ENCODE data around the gene CTIF.
A peak's percentile ranks its signal among the peaks of the same experiment; 100 is the strongest.

Gene CTIF

DNA sequence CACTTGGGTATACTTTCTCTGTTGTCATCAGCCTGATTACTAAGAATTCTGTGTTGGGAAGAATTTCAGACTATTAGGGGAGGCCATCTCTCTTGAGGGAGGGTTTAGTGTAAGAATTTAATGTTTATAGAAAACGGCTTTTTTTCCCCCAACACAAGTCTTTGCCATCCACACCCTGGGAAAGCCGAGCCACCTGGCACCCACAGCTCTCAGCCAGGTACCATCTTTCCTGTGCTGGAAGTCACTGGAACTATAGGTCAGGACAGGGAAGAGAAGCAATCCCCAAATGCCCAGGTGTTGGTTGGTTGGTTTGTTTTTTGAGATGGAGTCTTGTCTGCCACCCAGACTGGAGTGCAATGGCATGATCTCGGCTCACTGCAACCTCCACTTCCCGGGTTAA, 256.9 kb downstream of the CTIF start:
- no peak for DNase-seq

DNA sequence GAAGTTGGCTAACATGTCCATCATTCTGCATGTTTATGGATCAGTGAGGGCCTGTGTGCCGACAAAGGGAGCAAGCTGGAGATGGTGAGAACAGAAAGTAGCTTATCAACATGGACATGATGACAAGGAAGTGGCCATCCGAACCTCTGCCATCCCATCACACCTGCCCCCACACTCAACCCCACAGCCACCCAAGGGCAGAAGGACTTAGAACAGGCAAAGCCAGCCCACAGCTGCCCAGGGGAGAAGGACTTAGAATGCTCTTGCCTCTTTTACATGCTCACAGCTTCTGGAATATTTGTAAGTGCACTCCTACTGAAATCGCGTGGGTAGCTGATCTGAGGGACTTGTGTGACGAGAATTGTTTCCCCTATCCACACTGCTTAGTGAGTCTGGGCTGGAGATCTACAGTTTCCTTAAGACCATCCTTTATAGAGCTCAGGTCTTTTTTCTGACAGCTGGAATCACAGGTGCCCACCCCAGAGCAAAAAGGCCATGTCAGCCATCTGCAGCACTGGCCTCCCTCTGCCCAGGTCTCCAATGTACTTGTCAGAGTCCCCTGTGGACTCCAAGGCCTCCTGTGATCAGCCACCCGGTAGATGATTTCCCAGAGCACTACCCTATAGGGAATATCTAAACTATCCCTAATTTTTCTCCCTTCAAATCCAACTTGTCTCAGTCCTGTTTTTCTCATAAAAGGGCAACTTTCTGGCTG, 257.8 kb downstream of the CTIF start:
- no peak for DNase-seq

DNA sequence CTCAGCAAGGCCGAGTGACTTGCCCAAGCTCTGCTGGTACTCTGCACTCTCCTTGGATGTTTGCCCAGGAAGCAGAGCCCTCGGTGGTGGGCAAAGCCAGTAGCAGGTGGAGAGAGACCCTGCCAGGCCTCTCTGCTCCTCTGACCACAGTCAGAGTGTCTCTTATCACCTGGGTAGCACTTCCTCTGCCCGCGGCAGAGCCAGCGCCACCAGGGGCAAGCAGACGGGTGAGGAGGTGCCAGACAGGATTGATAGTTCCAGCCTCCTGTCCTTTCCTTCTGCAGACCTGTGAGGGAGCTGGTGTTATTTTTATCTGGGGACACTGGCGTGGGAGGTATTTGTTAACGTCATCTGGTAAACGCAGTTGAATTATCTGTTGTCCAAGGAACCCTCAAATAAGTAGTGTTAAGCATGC, 259.0 kb downstream of the CTIF start:
- DNase-seq = no peak

DNA sequence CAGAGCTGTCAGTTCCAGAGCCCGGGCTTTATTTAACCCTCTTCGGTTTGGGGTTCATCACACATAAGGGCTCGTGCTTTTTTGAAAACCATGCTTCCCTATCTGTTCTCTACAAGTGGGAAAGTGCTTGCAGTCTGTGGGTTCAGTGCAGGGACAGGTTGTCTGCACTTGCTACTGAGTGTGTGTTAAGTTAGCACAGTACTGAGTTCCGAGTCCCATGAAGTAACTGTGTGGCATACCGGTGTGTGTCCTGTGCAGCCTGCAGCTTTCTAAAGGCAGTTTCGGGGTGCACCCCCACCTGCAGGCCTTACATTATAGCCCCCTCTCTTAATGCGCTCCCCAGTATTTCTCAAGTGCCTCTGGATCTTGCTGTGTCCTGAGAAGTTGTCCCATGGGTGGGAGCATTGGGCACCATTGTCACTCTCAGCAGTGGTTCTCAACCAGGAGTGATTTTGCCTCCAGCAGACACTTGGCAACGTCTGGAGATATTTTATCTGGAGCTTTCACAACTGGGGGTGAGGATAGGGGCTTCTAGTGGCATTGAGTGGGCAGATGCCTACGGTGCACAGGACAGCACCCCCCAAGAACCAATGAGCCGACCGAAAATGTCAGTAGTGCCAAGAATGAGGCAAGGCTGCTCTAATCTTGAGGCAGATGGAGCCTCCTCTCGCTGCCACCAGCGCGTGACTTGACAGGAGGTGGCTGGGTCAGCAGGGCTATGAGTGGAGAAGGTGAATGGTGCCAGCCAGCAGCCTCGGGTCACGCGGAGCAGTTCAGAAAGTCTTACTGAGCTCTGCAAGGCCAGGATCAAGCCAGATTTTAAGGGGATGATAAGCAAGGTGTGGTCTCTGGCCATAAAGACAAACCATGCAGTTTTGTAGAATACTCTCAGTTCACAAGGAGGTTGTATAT, 259.8 kb downstream of the CTIF start:
- DNase-seq = no peak

DNA sequence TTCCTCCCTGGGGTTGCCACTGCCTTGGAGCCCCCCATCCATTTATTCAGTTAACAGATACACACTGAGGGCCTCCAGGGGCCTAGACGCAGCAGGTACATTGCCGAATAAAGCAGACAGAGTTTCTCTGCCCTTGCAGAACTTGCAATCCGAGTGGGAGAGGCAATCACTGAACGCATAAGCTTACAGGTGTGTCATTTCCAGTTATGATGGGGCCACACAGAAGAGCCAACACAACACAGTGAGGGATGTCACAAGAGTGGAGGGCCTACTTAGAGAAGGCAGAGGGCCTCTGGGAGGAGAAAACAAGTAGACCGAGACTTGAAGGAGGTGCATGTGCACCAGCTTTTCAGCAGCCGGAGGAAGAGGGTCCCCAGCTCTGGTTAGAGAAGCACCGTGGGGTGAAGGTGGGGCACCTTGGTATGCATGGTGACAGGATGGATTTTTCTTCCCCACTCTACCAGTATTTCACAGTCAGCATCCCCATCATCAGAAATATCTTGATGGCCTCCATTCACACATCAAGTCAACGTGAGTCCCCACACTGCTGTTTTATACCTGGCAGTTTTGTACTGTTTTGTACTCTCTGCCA, 261.0 kb downstream of the CTIF start:
- no peak for DNase-seq

DNA sequence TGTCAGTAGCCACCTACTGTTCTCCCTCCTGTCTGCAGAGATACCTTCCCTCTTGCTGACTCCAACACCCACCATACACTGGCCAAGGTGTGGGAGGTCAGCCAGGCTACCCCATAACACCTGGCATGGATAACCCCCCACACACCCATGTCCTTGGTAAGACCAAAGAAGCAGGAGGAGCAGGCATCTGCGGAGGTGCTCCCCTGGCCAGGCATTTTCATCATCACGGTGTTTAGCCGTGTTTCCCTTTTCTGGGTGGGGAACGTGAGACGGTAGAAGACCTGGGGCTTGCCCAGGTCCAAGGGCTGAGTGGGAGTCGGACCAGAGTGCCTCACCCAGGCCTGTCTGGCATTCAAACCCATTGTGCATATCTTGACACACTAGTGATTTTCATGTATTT, 261.6 kb downstream of the CTIF start:
- DNase-seq = no peak

DNA sequence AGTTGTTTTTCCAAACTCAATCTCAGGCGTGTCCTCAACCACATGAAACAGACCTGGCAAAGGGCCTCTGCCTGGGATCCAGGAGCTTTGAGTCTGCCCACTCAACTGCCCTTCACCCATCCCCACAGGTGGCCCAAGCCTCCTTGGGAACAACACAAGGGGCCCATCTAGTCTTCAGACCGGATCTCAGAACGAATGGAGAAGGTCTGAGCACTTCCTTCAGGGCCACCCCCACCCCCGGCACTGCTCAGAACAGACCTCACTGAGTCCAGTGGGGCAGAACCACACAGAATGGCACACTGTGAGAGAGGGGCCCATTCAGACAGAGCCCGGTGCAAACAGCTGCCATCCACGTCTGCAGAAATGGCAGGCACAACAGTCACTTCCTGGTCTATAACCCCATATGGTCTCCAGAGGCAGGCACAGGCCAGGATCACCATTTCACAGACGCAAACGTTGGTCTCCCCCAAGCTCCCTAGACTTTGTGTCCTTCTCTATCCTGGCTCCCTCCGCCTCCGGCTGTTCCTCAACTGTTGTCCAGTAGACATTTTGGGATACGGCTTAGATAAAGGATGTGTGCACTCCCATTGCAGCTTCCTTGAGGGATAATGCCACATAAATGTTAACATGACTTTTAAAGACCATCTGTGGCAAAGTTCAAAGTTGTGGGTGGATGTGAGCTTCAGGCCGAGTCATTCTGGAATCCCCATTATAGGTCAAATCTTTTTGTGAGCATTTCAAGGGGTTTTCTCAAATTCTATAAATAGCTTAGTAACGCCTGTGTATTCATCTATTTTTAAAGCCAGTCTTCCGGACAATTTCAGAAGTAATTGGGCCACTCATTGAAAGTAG, 262.3 kb downstream of the CTIF start:
- DNase-seq = no peak

DNA sequence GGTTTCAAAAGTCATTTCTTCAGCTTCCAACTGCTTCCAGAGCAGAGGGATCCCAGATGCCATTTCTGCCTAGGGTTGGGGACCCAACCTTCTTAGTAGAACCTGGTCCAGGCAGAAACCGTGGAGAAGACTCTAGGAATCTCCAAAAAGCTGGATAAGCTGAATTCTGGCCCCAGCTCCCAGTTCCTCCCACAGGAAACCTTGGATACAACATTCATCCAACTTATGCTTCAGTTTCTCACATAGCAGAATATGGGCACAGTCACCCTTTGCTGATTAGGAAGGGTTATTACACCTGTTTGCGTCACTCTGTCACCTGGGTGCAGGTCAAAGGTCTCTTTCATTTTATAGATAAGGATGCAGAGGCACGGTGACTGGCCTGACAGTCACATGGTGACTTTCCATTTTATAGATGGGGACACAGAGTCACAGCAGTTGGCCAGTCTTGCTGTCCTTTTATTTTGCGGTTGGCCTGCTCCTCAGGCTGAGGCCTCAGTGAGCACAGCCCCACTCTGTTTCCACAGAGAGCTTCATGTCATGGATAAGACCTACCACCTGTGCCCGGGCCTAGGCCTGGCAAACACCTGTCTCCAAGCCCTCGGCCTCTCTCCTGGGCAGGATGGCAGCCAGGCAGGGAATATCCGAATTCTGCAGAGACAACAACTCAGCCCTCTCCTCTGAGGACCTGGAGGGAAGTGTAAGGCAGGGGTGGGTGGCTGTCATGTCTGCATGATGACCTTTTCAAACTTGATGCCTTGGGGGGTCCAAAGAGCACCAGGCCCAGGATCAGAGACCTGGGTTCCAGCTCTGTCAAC, 263.1 kb downstream of the CTIF start:
- no peak for DNase-seq

DNA sequence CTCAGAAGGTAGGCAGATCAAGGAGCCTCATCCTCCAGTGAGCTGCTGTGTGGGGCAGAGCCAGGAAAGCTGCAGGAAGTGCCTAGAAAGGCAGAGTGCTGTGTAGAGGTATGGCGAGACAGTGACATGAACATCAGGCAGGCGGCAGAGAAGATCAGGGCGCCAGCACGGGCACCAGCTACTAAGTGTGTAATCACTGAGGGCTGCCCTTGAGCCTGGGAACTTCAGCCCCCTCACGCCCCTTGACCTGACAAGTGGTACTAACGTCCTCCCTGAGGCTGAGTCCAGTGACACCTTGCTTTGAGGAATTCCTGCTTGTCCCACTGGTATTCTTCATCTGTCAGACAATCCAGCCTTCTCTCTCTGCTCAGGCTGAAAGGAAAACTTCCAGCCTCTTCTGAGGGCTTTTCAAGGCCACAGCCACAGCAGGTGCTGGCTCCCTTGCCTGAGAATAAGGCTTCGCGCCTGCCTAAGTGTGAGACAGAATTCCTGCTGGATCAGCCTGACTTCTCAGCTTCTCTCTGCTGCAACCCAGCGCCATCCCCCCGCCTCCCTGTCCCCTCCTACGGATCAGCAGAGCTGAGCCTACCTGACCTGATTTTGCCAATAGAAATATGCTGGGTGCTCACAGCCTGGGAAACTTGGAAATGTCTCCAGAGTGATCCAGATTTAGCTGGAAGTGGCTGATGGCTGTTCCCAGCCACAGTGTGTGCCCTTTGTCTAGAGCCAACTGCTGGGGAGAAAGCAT, 263.9 kb downstream of the CTIF start:
- peak in 2 of 6 experiments; percentile 7 to 22 for DNase-seq

DNA sequence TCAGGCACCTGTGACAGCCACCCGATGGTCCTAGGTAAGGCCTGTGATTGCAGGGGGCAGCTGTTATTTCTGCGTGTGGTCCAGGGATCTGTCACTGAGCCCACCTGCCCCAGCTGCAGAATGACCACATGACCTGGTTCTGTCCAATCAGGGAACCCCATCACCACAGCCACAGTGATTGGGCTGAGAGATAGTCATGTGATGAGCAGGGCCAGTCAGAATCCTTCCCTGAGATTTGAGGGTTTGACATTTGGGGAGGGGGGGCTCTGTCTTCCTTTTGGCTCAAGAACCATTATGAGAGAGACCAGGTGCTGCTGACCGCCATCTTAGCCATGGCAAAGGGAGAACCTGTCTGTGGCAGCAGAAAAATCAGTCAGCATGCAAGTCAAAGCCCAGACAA, 264.7 kb downstream of the CTIF start:
- DNase-seq = no peak

DNA sequence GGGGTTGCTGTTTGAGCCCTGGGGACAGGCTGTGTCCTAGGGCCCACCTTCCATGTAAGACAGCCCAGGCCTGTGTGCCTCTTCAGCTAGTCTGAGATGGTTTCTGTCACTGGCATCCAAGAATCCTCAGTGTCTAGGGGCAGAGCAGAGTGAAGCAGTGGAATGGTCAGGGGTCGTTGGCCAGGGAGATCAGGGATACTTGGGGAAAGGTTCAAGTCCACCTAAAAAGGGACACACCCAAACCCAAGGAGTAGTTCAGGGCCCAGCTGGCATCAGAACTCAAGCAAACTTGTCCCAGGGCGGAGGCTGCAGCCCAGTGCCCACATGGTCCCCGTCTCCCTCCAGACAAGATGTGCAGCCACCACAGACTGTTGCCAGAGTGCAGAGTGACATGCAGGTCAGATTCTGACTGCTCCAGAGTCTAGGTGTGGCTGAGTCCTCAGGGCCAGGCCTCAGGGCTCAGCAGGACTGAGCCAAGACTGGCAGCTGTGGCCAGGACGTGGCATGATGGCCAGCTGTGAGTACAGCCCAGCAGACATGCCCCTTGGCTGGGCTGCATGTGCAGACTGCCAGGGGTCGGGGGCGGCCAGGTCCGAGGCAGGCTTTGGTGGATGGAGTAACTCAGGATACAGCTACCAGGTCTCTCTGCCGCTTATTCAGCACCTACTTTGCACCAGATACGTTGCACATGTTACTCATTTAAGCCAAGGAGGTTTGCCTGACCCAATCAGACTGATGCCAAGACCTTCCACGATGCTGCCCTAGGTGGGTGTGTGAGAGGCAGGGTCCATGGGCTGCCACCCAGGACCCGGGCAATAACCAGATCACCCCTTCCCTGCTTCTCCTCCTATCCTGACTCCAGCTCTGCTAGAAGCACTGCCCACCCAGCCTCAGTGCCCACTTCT, 265.4 kb downstream of the CTIF start:
- no peak for DNase-seq

DNA sequence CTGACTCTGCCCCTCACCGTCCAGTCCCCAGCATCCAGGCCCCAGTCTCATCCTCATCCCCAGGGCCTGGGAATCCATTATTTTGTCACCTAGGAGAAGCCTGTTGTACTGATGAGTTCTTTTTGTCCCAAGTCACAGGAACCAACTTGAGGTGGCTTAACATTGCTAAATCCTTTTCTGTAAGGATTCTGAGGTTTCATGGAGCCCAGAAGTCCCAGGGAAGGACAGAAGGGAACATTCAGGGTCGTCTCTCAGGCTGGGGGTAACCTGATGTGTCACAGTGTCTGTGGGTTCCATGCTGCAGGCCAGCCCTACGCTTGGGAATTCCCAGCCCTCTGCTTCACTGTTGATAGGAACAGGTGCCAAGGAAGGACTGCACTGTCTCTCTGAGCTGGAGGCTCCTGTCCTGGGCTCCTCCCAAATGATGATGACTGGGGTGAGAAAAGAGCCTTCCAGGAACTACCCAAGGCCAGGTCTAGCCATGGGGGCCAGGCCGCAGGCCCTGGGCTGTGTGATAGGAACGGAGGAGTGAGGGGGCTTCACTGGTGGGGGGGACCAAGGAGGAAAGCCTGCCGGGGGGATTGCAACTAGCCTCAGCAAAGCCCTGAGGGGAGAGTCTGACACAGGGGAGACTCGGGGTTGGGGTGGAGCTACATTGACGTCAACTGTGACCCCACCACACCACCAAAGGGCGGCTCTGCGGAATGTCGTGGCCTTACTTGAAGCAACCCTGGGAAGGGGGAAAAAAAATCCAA, 266.2 kb downstream of the CTIF start:
- DNase-seq = no peak

DNA sequence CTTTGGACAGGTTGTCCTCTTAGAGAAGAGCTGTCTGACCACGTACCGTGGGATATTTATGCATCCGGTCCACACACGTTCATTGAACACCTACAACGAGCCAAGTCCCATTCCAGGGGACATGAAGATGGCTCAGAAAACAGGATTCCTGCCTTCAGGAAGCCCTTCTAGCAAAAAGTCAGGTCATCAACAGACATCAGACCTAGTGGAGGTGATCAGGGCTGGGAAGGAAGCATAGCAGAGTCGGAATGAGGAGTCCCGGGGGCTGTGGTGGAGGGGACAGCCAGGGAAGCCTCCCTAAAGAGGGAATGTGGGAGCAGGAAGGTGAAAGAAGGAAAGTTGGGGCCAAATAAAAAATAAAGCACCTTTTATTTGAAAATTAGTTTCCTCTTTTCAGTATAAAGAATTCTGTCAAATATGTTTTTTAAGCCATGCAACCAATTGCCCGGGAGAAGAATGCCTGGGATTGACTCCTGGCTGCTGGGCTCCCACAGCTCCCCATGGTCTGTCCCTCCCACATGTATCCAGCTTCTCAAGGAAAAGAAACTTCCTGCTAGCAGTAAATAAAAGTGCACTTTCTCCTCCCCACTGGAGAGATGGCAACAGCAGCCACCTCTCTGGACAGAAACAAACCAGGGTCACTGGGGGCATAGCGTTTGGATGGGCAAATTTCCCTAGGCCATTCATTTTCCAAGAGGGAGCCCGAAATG, 267.1 kb downstream of the CTIF start:
- no peak for DNase-seq

DNA sequence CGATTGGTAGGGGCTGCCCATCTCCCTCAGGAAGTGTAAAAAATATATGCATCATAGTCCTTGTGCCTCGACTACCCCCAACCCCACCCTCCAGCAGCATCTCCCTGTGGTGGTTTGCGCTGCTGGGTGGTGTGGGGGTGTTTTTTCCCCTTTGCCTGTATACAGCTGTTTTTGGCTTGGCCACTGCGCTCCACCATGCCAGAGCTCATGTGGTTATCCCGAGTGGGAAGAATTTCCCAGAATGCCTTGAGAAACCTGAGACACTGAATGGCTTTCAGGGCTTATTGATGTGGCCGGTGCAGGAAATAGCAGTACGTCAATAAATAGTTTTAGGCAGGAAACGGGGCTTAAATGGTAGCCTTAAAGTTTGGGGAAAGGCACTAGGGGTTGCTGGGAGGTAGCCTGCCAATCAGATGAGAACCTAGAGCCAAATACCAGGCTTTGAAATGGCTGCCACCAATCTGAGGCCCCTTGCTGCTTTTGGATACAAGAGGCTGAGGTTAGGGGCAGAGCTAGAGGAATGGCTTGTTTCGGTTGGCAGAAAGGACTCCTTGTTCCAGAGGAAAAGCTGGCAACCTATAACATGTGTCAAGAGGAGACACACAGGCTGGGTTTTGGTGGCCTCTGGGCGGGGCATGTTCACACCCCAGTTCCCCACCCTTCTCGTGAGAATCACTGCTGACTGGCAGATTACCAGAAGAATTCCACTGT, 267.9 kb downstream of the CTIF start:
- DNase-seq = peak in 3 of 6 experiments; percentile 37 to 52 (median 40)

DNA sequence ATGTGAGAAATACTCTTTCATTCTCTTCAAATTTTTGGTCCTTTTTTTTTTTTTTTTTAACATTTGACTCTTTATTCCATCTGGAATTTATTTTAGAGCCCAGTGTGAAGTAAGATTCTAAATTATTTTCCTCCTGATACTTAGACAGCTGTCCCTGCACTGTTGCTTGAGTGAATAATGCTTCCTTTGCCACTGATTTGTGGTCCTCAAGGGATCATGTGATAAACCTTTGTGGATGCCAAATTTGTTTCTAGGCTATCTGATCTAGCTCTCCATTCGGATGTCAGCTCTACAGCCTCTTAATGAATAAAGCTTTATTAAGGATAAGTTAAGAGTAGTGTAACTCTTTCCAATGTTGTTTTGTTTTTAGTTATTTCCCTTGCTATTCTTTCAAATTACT, 269.6 kb downstream of the CTIF start:
- no peak for DNase-seq

DNA sequence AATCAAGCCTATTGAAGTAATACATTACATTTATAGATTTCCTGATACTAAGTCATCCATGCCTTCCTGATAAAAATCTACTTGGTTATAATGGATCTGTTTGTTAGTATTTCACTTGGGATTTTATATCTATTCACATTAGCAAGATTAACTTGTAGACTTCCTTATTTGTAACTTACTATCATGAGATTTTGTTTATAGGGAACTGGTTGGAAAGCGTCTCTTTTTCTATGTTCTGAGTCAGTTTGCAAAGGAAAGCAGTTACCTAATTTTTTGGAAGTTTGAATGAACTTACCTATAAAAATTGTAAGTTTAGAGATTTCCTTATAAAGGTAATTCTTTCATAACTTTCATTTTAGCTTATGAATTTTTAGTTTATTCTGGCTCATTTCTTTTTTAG, 270.5 kb downstream of the CTIF start:
- no peak for DNase-seq

DNA sequence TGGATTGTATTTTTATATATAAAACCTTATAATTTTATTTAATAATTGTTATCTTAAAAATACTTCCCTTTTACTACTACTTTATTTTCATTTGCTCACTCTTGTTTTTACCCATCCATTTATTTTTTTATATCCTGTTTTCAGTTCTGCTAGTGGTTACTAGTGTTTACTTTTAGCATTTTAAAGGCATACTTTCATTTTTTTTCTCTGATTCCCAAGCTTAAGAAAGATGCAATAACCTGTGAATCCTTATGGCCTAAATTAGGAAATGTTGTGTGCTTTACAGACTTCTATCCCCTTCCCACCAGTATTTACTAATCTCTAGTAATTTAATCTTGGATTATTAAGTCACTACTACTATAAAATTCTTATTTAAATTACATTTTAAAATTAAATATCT, 272.0 kb downstream of the CTIF start:
- no peak for DNase-seq

DNA sequence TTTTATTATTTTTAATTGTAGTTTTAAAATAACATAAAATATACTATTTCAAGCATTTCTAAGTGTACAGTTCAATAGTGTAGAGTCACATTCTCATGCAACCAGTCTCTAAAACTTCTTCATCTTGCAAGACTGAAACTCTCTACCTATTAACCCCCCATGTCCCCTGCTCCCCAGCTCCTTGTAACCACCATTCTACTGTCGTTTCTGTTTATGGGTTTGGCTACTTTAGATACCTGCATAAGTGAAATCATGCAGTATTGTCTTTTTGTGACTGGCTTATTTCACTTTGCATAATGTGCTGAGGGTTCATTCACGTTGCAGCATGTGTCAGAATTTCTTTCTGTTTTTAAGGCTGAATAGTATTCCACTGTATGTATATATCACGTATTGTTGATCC, 272.6 kb downstream of the CTIF start:
- DNase-seq = no peak

All from stimulated activated naive CD4-positive, alpha-beta T cell (primary cell).